C4-2B (cell line): ENCODE results near the gene LRMDA.

ENCODE experiments used
- CTCF ChIP-seq: fragments of 450-650 bp; conservative IDR thresholded peaks from 2 replicates; pipeline ENCODE4 v1.5.1; 2017; ENCODE audit warnings: mild to moderate bottlenecking
- ZFX ChIP-seq: fragments of 450-650 bp; IDR thresholded peaks from 2 replicates; pipeline ENCODE4 v1.6.1; 2017

- TF ChIP-seq CTCF (no peak), ZFX (no peak)
These were observed 26.4 kb upstream of the LRMDA start for GRCh38 chr10:75404815-75405597.
